HG03432 (cell line): Measurements from ENCODE around the gene ZNF423.

ENCODE experiments used
- ATAC-seq: cut with Tn5 transposase; IDR thresholded peaks from one replicate; pipeline ENCODE4 v1.9.1; 2021; ENCODE audit warnings: mild to moderate bottlenecking, moderate library complexity; ENCODE audit not compliant: unreplicated experiment

The ZNF423 gene

DNA sequence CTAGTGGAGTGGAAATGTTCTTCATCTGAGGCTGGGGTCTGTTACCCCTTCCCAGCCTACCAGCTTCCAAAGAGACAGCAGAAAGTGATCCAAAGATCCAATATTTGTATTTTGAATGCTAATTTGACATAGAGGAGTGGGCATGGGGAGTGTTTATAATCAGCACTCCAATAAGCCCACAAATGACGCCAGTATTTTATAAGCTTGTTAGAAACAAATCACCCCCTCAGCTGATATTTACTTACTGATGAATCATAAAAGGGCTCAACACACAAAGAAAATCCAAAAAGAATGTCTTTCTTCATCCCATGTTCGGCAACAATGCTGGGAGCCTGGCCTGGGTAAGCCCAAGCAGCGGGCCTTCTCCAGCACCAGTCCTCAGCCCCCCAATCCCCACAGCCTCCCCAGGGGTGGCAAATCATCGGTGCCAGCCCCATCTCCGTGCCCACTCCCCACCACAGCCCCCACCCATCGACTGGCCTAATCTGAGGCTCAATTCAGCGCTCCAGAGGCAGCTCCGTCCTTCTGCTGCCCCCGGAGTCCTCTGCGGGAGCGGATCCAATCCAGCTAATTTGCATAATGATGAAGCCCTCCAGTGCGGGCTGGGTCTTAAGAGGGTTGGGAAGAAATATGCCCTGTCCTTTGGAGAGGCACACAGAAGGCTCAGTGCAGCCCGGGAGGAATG lies 312.8 kb downstream of the ZNF423 start:
- no peak for ATAC-seq

DNA sequence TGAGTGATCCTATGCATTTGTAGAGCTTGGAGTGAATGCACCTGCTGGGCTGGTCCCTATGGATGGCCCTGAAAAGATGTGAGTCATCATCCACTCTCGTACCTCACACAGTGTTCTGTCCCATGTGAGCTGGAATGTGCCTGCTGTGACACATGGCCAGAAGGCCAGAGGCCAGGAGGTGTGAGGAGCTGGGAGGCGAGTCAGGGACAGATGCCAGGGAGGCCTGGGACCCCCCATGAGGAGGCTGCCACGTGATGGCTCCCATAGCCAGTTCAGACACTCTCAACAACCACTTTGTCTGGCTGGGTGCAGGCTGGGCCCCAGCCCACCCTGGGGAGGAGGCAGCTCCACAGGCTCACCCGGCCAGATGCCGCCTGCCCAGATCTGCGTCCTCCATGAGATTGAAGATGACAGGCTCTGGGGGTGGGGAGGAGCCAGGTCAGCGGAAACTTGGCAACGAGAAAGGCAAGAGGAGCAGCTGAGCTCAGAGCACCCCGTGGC lies 313.5 kb downstream of the ZNF423 start:
- no peak for ATAC-seq

DNA sequence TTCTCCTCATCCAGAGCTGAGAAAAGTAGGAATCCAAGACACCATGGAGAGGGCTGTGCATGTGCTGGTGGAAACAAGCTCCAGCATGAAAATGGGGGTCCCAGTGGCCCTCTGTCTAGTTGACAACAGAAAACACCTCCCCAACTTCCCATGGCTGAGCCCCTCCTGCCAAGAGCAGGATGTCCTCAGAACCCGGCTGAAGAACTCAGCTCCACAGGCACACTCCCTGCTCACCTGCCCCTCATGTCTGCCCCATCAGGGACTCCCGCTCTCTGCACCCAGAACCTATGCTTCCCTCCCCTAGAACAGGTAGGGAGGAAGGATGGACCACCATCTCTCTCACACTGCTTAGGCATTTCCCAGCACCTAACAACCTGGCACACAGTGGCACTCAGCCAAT lies 315.1 kb downstream of the ZNF423 start:
- no peak for ATAC-seq

DNA sequence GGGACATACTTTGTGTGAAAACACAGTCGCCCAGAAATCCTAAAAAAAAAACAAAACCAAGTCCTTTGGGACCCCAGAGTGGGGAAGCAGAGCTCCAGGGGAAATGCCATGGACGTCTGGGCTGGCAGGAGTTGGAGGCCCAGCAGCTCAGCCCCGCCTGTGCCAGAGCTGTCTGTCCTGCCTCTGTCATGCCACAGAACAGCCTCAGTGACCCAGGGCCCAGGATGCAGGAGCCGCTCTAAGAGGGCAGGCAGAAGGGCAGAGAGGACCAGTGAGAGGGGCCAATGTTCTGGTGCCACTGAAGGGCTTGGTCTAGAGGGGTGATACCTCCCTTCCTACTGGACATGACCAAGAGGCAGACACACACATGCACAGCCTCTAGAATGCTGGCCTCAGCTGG lies 316.2 kb downstream of the ZNF423 start:
- no peak for ATAC-seq

DNA sequence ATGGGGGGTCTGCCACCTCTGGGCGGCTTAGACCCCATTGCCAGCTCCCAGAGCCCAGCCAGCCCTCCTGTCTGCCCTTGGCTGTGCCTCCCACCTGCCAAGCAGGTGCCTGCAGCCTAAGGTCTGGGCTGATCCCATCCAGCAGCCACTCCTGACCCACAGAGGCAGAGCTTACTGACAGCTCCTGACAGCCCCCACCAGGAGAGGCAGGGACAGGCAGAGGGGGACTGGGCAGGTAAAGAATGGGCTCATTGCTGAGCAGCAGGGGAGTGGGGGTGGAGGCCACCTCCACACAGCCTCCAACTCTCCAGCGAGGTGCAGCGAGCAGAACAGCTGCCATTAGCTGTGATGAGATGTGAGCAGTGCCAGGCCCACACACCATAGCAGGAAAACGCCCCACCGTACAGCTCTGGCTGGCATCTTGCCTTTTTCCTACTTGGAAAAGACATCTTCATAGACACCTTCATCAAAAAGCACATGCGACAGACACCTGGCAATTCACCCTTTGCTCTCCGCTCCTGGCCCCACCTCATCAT lies 317.9 kb downstream of the ZNF423 start:
- ATAC-seq = no peak

DNA sequence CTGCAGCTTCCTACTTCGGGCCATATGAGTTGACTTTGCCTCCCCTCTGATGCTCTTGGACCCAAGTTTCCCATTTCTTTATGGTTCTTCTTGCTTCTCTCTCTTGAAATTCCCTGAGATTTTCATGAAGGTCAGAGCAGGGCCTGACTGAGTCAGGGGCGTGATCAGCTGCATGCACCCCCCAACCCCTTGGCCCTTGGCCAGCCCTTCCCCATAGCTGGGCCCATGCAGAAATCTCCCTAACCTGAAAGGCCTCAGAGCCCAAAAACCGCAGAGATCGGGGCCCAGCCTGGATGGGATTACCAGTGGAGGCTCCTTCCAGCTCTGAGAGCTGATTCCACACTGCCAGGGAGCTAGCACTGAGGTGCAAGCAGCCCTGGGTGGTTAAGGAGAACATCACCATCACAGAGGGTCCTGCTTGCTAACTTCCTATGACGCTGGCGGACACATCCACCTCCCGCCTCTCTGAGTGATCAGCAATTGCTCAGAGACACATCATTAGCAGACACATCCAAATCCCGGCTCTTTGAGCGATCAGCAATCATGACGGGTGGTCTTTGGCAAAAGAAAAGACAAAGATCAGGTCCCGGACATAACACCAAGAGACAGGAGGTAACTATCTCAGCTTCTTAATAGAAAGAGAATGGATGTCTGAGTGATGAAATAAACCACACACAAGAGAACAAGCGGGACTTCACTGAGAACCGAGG lies 320.9 kb downstream of the ZNF423 start:
- ATAC-seq = no peak

DNA sequence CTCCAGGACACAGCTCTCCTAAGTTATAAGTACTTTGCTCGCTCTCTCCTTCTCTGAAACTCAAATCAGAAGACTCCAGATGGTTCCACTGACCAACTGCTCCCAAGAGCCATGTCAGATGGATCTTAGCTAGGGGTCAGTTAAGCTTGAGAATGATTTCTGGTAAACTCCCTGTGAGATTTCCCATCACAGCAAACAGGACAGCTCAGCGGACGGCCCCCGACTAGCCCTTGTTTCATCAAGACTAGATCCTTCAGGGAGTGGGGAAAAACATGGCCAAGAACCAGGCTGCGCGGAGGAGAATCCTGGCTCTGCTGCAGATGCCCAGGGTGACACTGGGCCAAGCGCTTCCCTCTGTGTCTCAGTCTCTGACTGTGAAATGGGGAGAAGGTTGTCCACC lies 322.5 kb downstream of the ZNF423 start:
- ATAC-seq = no peak

DNA sequence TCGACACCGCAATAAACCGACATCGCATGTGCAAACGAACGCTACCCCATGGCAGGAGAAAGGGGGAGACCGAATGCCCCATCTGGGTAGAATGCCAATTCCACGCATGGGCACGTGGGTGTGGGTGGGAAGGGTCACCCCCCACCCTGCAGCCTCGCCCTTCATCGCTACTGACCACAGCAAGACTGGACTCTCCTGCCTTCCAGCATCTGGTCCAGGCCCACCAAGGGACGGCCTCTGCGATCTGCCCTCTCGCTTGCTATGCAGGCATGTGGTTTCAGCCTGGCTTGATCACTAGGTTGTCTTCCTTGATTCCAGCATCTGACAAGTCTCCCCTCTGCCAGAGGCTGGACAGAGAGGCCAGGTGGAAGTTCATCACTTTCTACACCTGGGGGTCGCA lies 323.0 kb downstream of the ZNF423 start:
- ATAC-seq = no peak

DNA sequence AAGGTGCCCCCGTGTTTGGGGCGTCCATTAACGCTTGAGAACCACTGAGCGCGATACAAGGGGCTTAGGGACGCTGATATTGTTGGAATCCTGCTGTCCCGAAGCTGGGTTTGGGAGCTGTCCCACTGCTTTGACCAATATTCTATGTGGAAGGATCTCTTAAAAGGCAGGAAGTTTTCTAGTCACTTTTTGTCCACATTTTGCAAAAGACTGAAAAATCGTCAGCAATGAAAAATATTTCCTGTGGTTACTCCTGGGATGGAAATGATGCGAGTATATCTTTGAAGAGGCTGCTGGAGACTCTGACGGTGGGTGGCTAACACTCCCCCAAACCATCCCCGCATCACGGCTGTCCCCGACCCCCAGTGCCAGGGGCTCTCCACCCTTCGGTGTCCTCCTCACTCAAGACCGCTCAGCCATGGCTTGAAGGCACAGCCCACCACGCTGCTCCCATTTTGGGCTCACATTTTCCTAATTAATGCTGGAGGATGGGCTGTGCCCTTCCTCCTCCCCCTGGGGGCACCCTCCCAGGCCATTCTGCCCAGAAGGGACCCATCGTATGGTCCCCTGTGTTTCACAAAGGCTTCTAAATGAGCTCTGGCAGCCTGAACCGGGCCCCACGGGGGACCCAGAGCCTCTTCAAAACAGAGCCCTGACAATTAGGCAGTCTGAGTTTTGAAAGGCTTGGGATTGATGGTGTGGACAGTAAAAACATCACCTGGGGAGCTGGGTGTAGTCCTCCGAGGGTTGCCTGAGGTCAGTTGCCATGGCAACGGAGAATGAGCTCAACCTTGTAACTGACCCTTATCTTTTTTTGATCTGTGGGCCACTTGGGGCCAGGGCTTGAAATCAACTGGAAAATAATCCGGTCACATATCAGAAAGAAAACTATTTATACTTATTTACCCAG lies 323.7 kb downstream of the ZNF423 start:
- no peak for ATAC-seq

DNA sequence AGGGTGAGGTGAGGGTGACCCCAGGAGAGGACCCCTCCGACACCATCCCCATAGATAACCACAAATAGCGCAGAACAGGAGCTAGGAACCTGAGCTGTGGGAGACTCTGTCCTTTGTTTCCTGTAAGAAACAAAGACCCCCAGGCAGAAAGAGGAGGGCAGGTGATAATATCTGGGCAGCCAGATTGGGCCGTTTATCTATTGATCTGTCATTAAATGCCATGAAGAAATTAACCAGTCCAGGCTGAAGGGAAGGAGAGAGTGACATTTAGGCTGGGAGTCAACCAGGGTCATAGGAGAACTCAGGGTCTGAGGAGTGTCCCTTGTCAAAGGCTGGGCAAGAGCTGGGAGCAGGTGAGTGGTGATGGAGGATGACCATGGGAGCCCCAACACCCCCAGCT lies 324.5 kb downstream of the ZNF423 start:
- no peak for ATAC-seq

DNA sequence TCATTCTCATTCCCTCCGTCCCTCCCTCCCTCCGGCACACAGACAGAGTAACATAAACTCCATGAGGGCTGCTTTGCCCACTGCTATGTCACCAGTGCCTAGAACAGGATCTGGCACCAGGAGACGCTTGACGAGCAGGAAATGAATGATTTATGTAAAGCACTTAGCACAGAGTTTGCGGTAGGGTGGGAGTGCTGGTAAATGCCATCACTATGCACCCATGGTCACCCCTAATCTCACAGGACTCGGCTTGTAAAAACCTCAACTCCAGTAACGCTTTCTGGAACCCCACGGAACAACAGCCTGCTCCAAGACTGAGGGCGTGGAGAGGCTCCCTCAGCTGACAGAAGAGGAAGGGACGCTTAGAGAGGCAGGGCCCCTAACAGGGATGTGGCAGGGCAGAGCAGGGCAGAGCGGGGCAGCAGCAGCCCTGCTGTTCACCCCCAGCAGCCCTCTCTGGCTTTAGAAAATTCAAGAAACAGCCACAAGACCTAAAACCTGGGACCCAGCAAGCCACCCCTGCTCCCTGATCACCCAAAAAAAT lies 325.4 kb downstream of the ZNF423 start:
- ATAC-seq = no peak

DNA sequence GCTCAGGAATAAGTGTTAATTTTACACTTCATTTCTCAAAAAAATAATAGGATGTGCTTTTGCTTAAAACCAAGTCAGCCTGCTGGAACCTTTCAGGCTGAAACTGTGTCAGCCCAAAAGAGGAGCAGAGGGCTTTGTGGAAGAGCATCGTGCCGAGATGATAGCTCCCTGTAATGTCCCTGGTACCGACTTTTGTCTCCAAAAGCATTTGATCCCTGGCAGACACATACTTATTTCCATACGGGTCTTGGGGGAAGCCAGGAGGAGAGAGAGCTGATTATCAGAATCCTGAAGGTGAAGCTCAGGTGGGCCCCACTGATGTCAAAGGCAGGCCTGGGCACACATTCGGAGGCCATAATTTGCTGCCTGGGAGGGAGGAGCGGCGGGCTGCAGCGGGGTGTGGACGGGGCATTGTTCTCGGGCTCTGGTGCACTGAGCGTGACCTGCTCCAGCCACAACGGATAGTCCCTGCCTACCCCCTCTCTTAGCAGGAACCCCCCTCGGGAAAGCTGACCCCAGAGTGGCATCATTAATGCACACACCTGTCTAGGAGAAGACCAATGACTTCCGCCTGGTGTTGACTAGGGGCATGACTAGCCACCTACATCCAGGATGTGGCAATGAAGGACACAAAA lies 326.4 kb downstream of the ZNF423 start:
- no peak for ATAC-seq

DNA sequence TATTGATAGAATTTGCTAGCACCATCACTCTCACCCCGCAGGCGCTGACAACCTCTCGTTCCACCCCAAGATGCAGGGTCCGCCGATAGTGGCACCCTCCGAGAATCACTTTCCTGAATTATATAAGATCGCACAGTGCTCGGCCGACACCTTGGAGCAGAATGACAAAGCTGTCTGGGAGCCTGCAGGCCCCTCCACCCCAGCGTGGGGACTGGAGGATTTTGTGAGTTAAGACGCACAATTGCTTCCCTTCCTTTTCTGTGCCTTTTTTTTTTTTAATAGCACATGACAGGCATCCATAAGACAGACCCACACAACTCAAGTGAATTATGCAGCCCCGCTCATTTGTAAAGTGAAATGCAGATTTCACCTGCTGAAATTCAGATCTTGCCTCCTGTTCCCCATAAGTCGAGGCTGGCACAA lies 327.0 kb downstream of the ZNF423 start:
- ATAC-seq = no peak

DNA sequence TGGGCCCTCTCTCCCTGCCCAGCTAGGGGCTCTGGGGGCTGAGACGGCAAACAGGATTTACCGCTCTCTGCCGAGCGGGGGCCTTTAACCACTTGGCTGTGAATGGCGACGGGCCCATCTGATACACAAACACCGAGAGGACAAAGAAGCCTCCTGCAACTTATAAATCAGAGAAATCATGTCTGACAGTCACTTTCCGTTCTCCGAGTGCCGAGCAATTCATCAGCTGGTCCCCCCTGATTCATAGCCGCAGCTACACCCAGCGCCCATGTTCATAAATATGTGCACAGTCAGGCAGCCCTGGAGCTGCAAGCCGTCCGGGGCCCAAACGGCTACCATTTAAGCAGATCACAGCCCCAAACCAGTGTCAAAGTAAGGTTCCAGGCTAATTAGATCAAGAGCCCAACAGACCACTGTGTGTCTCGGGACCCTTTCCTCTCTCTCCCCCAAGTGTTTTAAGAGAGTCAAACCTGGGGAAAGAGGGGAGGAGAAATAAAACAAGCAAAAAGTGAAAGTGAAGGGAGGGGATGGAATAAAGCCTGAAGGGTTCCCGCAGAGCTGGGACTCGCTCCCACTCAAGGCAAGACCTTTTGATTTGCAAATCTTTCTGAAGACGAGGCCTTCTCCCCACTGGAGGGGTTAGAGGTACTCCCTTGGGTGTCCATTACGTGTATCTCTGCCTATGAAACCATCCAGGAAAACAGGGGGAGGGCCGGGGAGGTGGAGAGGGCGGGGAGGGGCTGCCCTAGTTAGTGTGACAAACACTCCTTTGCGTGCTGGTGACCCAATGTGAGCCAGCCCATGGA lies 327.6 kb downstream of the ZNF423 start:
- no peak for ATAC-seq

DNA sequence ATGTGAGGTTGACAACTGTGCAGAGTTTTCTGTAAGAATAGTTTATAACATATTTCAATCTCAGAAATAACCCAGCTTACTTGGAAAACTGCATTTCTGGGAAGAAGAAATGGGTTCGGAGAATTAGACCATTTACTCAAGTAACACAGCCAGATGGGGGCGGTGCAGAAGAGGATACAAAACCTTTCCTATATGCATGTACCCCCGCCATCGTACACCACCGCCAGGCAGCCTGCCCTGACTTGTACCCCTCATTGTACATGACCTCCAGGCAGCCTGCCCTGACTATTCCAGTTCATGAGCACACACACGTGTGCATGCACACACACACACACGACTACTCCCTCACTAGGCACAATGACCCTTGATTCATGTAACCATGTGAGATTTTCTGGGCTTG lies 328.3 kb downstream of the ZNF423 start:
- ATAC-seq = no peak

DNA sequence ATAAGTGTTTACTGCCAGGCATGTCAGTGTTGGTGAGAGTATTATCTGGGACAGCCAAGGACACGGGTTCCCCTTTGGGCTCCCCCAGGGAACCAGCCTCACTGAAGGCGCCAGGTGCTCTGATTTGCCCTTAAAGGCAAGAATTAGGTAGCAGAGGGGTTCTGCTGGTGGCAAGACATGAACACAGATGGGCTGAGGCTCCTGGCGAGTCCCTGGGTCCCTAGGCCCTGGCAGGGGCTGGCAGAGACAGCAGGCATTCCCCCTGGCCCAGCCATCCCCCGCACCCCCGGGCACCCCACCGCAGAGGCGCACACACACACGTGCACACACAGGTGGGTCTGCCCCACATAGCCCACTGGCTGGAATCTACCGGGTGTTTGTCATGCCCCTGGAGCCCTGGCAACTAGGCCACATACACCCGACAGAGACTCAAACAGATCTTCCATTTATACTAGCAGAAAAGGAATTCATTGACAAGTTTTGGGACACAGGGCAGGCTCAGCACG lies 329.0 kb downstream of the ZNF423 start:
- ATAC-seq = no peak

DNA sequence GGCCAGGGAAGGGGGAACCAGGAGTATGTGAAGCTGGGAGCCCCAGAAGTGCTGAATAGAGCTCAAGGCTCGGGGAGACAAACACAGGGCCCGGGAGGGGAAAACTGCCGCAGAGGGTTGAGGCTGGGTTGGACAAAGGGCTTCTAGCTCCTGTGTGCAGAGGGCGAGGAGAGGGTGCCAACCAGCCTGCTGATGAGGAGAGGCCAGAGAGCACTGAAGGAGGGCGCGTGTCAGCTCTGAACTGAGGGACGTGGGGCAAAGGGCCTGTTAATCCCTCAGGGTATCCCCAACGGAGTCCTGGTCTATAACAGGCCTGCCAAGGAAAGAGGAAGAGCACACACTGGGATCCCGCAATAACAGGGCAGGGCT lies 331.0 kb downstream of the ZNF423 start:
- ATAC-seq = no peak

DNA sequence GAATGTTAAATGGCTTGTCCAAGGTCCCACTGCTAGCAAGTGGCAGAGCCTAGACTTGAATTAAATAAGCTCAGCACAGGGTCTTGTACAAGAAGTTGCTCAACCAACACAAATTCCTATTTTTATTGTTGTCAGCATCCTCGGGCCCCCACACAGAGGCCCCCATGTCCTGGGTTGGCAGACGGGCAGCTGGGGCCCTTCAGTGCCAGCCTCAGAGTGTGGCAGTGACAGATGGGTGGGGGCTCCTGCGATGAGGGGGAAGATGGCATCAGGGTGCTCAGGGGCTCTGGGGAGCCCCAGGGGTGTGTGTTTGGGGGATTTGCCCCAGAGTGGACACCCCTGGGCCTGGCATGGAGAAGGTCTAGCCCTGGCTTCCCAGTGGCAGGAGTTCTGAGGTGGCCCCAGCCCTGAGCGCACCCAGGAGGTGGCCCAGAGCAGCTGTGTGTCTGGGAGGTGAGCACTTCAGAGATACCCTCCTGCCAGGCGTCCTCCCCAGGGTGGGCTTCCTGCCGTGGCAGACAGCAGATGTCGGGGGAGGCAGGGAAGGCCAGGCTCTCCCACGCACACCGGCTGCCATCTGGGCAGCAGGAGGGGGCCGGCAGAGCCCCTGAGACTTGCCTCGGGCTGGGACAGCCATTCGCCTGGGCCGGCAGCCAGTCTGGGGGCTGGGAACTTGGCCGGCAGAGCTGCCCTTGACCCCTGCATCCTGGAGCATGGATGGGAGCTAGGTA lies 331.5 kb downstream of the ZNF423 start:
- no peak for ATAC-seq
